ENCODE data around the gene BTBD9. TPM values are rescaled to one million over a fixed set of nuclear protein-coding genes. Genes with fewer than 3 reads are reported as not detected.

BTBD9 gene
- total RNA-seq, 1 donor from 2014 or later: 18.1 TPM

- H3K36me3 Mint-ChIP-seq (ENCODE audit: unreplicated experiment): no peaks in the 10 kb centered on the region
- no peaks in the 10 kb centered on the region for H3K9me3 Mint-ChIP-seq (ENCODE audit: unreplicated experiment)
- peaks cover 12% of the 10 kb centered on the region for H3K4me1 Mint-ChIP-seq (ENCODE audit: unreplicated experiment)
- no peak overlapping the region for H3K4me3 Mint-ChIP-seq (ENCODE audit: unreplicated experiment)
- H3K27ac Mint-ChIP-seq (ENCODE audit: unreplicated experiment): no peak overlapping the region
- H3K27me3 Mint-ChIP-seq (ENCODE audit: unreplicated experiment): no peaks in the 10 kb centered on the region
- no peak for TF ChIP-seq CTCF (IDR thresholded peaks at IDR 0.05)
- no peak for DNase-seq (ENCODE audit: extremely low spot score, unreplicated experiment)
Observed at GRCh38 chr6:38366234-38366633, 273.5 kb downstream of the BTBD9 start.

DNA sequence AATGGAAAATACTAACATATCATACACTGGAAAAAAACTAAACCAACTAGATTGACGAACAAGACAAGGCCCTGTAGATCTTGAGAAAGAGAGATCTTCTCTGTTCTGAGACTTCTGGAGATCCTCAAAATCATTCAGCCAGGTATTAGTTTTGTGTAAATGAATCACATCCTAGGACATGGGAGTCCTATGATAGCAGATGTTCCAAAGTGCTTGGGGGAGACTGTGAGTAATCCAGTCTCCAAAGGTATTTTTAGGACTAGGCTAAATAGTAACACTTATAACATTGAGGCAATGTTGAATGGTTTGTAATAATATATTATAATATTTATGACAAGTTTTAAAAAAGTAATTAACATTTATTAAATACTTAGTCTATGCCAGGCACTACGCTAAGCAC is 275.0 kb downstream of the BTBD9 start:
- no peak for TF ChIP-seq CTCF (IDR thresholded peaks at IDR 0.05)
- H3K9me3 Mint-ChIP-seq (ENCODE audit: unreplicated experiment): no peaks in the 10 kb centered on the region
- no peaks in the 10 kb centered on the region for H3K36me3 Mint-ChIP-seq (ENCODE audit: unreplicated experiment)
- no peak overlapping the region for H3K27ac Mint-ChIP-seq (ENCODE audit: unreplicated experiment)
- no peak for DNase-seq (ENCODE audit: extremely low spot score, unreplicated experiment)
- H3K4me3 Mint-ChIP-seq (ENCODE audit: unreplicated experiment): no peak overlapping the region
- no peaks in the 10 kb centered on the region for H3K27me3 Mint-ChIP-seq (ENCODE audit: unreplicated experiment)
- peaks cover 2% of the 10 kb centered on the region for H3K4me1 Mint-ChIP-seq (ENCODE audit: unreplicated experiment)

DNA sequence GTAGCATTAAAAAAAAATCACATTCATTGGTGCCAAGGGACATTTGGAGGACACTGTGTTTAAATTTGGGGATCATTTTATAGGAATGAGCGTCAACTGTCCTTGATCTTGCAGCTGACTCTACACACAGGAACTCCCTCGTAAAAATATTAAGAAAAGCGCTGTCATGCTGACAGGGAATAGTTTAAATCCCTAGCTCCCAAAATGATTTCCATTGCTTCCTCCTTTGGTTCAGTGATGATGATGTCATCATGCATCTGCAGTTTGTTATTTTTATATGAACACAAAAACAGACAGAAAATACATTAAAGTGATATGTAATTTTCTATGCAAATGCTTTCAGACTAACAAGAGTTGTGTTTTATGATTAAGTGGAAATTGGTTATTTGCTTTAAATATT is 275.6 kb downstream of the BTBD9 start:
- Mint-ChIP-seq H3K27ac (ENCODE audit: unreplicated experiment) (no peak overlapping the region), H3K4me3 (ENCODE audit: unreplicated experiment) (no peak overlapping the region), H3K4me1 (ENCODE audit: unreplicated experiment) (peaks cover 2% of the 10 kb centered on the region), H3K36me3 (ENCODE audit: unreplicated experiment) (no peaks in the 10 kb centered on the region), H3K9me3 (ENCODE audit: unreplicated experiment) (no peaks in the 10 kb centered on the region), H3K27me3 (ENCODE audit: unreplicated experiment) (peaks cover 2% of the 10 kb centered on the region)
- no peak for DNase-seq (ENCODE audit: extremely low spot score, unreplicated experiment)
- TF ChIP-seq CTCF (IDR thresholded peaks at IDR 0.05): no peak

DNA sequence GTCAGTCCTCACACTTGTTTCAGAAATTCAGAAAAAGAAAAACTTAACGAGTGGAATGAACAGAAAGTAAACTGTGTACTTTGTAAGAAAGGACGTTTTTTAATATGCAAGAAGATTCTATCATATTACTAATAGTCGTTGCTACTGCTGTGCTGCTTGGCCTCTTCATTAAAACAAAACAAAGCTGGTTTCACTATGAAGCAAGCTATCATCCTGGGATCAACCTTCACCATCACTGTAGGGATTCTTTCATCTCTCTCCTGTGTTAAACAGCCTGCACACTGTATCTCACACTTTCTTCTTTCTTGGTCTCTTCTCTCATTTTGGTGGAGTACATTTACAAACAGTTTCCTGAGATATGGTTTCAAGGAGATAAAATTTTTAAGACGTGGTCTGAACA is 284.2 kb downstream of the BTBD9 start:
- no peak overlapping the region for H3K27ac Mint-ChIP-seq (ENCODE audit: unreplicated experiment)
- H3K4me1 Mint-ChIP-seq (ENCODE audit: unreplicated experiment): peaks cover 6% of the 10 kb centered on the region
- no peak overlapping the region for H3K4me3 Mint-ChIP-seq (ENCODE audit: unreplicated experiment)
- no peak for TF ChIP-seq CTCF (IDR thresholded peaks at IDR 0.05)
- H3K27me3 Mint-ChIP-seq (ENCODE audit: unreplicated experiment): peaks cover 39% of the 10 kb centered on the region
- H3K9me3 Mint-ChIP-seq (ENCODE audit: unreplicated experiment): no peaks in the 10 kb centered on the region
- no peak for DNase-seq (ENCODE audit: extremely low spot score, unreplicated experiment)
- H3K36me3 Mint-ChIP-seq (ENCODE audit: unreplicated experiment): peaks cover 5% of the 10 kb centered on the region

- H3K4me3 Mint-ChIP-seq (ENCODE audit: unreplicated experiment): no peak overlapping the region
- no peak for TF ChIP-seq CTCF (IDR thresholded peaks at IDR 0.05)
- H3K9me3 Mint-ChIP-seq (ENCODE audit: unreplicated experiment): no peaks in the 10 kb centered on the region
- peaks cover 40% of the 10 kb centered on the region for H3K27me3 Mint-ChIP-seq (ENCODE audit: unreplicated experiment)
- H3K4me1 Mint-ChIP-seq (ENCODE audit: unreplicated experiment): peaks cover 7% of the 10 kb centered on the region
- no peak for DNase-seq (ENCODE audit: extremely low spot score, unreplicated experiment)
- H3K27ac Mint-ChIP-seq (ENCODE audit: unreplicated experiment): no peak overlapping the region
- peaks cover 5% of the 10 kb centered on the region for H3K36me3 Mint-ChIP-seq (ENCODE audit: unreplicated experiment)
Observed at GRCh38 chr6:38354905-38355304, 284.8 kb downstream of the BTBD9 start.

Measured in osteocyte (in vitro differentiated cells).